Smooth muscle cell (in vitro differentiated cells): Measurements from ENCODE around the gene PRSS1. TPM values are rescaled to one million over a fixed set of nuclear protein-coding genes. Genes with fewer than 3 reads are reported as not detected.
"Not testable (repeated sequence)": the region's sequence is repeated elsewhere in the genome, so short reads cannot be mapped to it uniquely, and the experiment has no call there.

Source experiments
- DNase-seq: peaks from one replicate; lab custom pipeline; 2025; ENCODE audit not compliant: unreplicated experiment; lab: John Stamatoyannopoulos, UW
- H2AFZ ChIP-seq: fragments of 200-600 bp; sonication (generic); 2 replicates; pipeline ENCODE4 v1.6.0; 2016; ENCODE audit warnings: antibody characterized with exemption, low read depth, mild to moderate bottlenecking
- H3F3A ChIP-seq: fragments of 200-600 bp; sonication (generic); 2 replicates; pipeline ENCODE4 v1.6.0; 2017; ENCODE audit warnings: antibody characterized with exemption, low read depth
- H3K27ac ChIP-seq: fragments of 200-600 bp; sonication (generic); 2 replicates; pipeline ENCODE4 v1.5.1; 2016; ENCODE audit warnings: low read depth, mild to moderate bottlenecking
- H3K27me3 ChIP-seq: fragments of 200-600 bp; sonication (generic); 2 replicates; pipeline ENCODE4 v1.6.1; 2016; ENCODE audit warnings: low read depth, mild to moderate bottlenecking
- H3K36me3 ChIP-seq: fragments of 200-600 bp; sonication (generic); 2 replicates; pipeline ENCODE4 v1.5.1; 2016; ENCODE audit warnings: low read depth
- H3K4me1 ChIP-seq: fragments of 200-600 bp; sonication (generic); 2 replicates; pipeline ENCODE4 v1.5.1; 2016; ENCODE audit warnings: low read depth
- H3K4me2 ChIP-seq: fragments of 200-600 bp; sonication (generic); 2 replicates; pipeline ENCODE4 v1.6.0; 2016; ENCODE audit warnings: mild to moderate bottlenecking
- H3K4me3 ChIP-seq: fragments of 200-600 bp; sonication (generic); 2 replicates; pipeline ENCODE4 v1.5.1; 2016; ENCODE audit warnings: mild to moderate bottlenecking
- H3K79me2 ChIP-seq: fragments of 200-600 bp; sonication (generic); 2 replicates; pipeline ENCODE4 v1.6.0; 2016; ENCODE audit warnings: low read depth, mild to moderate bottlenecking
- H3K9ac ChIP-seq: fragments of 200-600 bp; sonication (generic); 2 replicates; pipeline ENCODE4 v1.6.0; 2016; ENCODE audit warnings: low read depth
- H3K9me3 ChIP-seq: fragments of 200-600 bp; sonication (generic); replicated peaks from 2 replicates; pipeline ENCODE4 v1.5.1; 2016; ENCODE audit warnings: low read depth
- H4K20me1 ChIP-seq: fragments of 200-600 bp; sonication (generic); 2 replicates; pipeline ENCODE4 v1.6.0; 2016; ENCODE audit warnings: low read depth
- CTCF ChIP-seq: fragments of 200-600 bp; sonication (generic); IDR thresholded peaks from 2 replicates; pipeline ENCODE4 v1.5.1; 2017; ENCODE audit warnings: borderline replicate concordance, mild to moderate bottlenecking, antibody characterized with exemption; ENCODE audit not compliant: insufficient read depth, poor library complexity, severe bottlenecking
- WGBS: methylation state at CpG from one replicate; pipeline ENCODE4 v1.1.7; 2016; ENCODE audit warnings: low lambda C conversion rate; 5-methylcytosine and 5-hydroxymethylcytosine counted together
- polyA plus RNA-seq: library from polyadenylated mRNA; unstranded; fragments of >200 nt; fragmentation: Nextera tagmentation; extraction: Ambion mirVana; gene quantifications from 2 replicates; pipeline ENCODE4 v1.2.1, GENCODE V29; 2016
- total RNA-seq: library from RNA; depleted of rRNA; stranded (reverse); fragments of >200 nt; gene quantifications from 2 replicates; pipeline ENCODE4 v1.2.3, GENCODE V29; 2014

PRSS1 gene
- total and polyA plus RNA-seq, 2 experiments from 2014 or later = not detected

- no peak overlapping the region for H3K27ac ChIP-seq
- H3K4me3 ChIP-seq = no peak overlapping the region
- H3K9me3 ChIP-seq = no peaks in the 10 kb centered on the region
- H3K79me2 ChIP-seq = no peaks in the 10 kb centered on the region
- H3K4me2 ChIP-seq = no peak overlapping the region
- no peak for DNase-seq
- H4K20me1 ChIP-seq = no peaks in the 10 kb centered on the region
- H3F3A ChIP-seq = no peaks in the 10 kb centered on the region
- no peak overlapping the region for H3K9ac ChIP-seq
- H3K36me3 ChIP-seq = no peaks in the 10 kb centered on the region
- no peaks in the 10 kb centered on the region for H3K4me1 ChIP-seq
- H3K27me3 ChIP-seq = no peaks in the 10 kb centered on the region
- no peak overlapping the region for H2AFZ ChIP-seq
- no peak for TF ChIP-seq CTCF
- WGBS = 70% methylated on average over 2 of the region's 2 CpGs
Measured at GRCh38 chr7:142739923-142740492, 9.3 kb upstream of the PRSS1 start.

- Histone ChIP-seq H3K4me2 (no peak overlapping the region), H3K36me3 (no peaks in the 10 kb centered on the region), H3K9me3 (no peaks in the 10 kb centered on the region), H3K27me3 (no peaks in the 10 kb centered on the region), H4K20me1 (no peaks in the 10 kb centered on the region), H3K9ac (no peak overlapping the region), H3K27ac (no peak overlapping the region), H3K4me1 (no peaks in the 10 kb centered on the region), H3K79me2 (no peaks in the 10 kb centered on the region), H3F3A (no peaks in the 10 kb centered on the region), H2AFZ (no peak overlapping the region), H3K4me3 (no peak overlapping the region)
- 85% methylated on average over 5 of the region's 5 CpGs for WGBS
- no peak for TF ChIP-seq CTCF
- DNase-seq = no peak
Measured at GRCh38 chr7:142740786-142741185, 8.5 kb upstream of the PRSS1 start.

- not testable (repeated sequence) for H4K20me1 ChIP-seq, H3K4me1 ChIP-seq, H3K36me3 ChIP-seq, H2AFZ ChIP-seq, H3K27ac ChIP-seq, H3K4me2 ChIP-seq, H3K9ac ChIP-seq, H3K27me3 ChIP-seq, H3F3A ChIP-seq, H3K4me3 ChIP-seq, H3K9me3 ChIP-seq, DNase-seq, H3K79me2 ChIP-seq
Measured at GRCh38 chr7:142741932-142742331, 7.3 kb upstream of the PRSS1 start.

- Histone ChIP-seq H3K9ac (no peak overlapping the region), H3K4me3 (no peak overlapping the region), H3K4me1 (no peaks in the 10 kb centered on the region), H3K79me2 (no peaks in the 10 kb centered on the region), H4K20me1 (no peaks in the 10 kb centered on the region), H3K36me3 (no peaks in the 10 kb centered on the region), H3K27ac (no peak overlapping the region), H3K27me3 (no peaks in the 10 kb centered on the region), H3F3A (no peaks in the 10 kb centered on the region), H3K4me2 (no peak overlapping the region), H3K9me3 (no peaks in the 10 kb centered on the region), H2AFZ (no peak overlapping the region)
- no peak for DNase-seq
- TF ChIP-seq CTCF = no peak
- WGBS = 82% methylated on average over 1 of the region's 1 CpG
Measured at GRCh38 chr7:142745091-142745635, 4.1 kb upstream of the PRSS1 start.
